Activated T-helper 1 cell treated with anti-CD3 and anti-CD28 coated beads, Interleukin-12 subunit alpha, Interleukin-12 subunit beta, Interleukin-2, Interleukin-4 antibody, amounts not matched to agents 30 ng/mL and 10 ng/mL and 1 ng/mL, durations not matched to agents 14 hours and 24 hours and 36 hours (primary cell): ENCODE measurements around the gene MRTO4. TPM values are rescaled to one million over a fixed set of nuclear protein-coding genes. Genes with fewer than 3 reads are reported as not detected.
A peak's percentile ranks its signal among the peaks of the same experiment; 100 is the strongest.
"Not testable (repeated sequence)": the region's sequence is repeated elsewhere in the genome, so short reads cannot be mapped to it uniquely, and the experiment has no call there.

Source experiments
- DNase-seq: peaks from one replicate; pipeline ENCODE4 v3.0.0; 2021; ENCODE audit warnings: low spot score
- H3K27ac Mint-ChIP-seq: one replicate; pipeline ENCODE4 v1.8.0; 2021; ENCODE audit warnings: mild to moderate bottlenecking, mixed read lengths
- H3K27me3 Mint-ChIP-seq: one replicate; pipeline ENCODE4 v1.8.0; 2022; ENCODE audit warnings: mild to moderate bottlenecking, moderate library complexity, mixed read lengths; ENCODE audit not compliant: insufficient read depth
- H3K36me3 Mint-ChIP-seq: one replicate; pipeline ENCODE4 v1.8.0; 2021; ENCODE audit warnings: low read depth, mixed read lengths
- H3K4me1 Mint-ChIP-seq: one replicate; pipeline ENCODE4 v1.8.0; 2021; ENCODE audit warnings: low read depth, mixed read lengths
- H3K4me3 Mint-ChIP-seq: one replicate; pipeline ENCODE4 v1.8.0; 2021; ENCODE audit warnings: mild to moderate bottlenecking, moderate library complexity, mixed read lengths
- H3K9me3 Mint-ChIP-seq: one replicate; pipeline ENCODE4 v1.8.0; 2021; ENCODE audit warnings: mixed read lengths
- intact Hi-C: fragments of 100-400 bp; cut with micrococcal nuclease; formaldehyde crosslinking; loops from one replicate; pipeline ENCODE4 v1.15.1; 2024
- total RNA-seq: library from RNA; stranded (reverse); gene quantifications from 2 replicates; pipeline ENCODE4 v1.2.3, GENCODE V29; 2022

Gene MRTO4
- total RNA-seq, 1 donor from 2014 or later = 137 TPM

GRCh38 chr1:19210772-19211549 lies 40.6 kb upstream of the MRTO4 start:
- no peak for DNase-seq
- H3K4me1 Mint-ChIP-seq = peaks cover 59% of the 10 kb centered on the region
- H3K27me3 Mint-ChIP-seq = no peaks in the 10 kb centered on the region
- intact Hi-C loops = loop anchor here (1.0 to 5.0 kb wide), 4 partner anchors 40 to 309 kb away; partner anchors contain the start of genes AKR7A2, ALDH4A1, EMC1 and IFFO2
- H3K9me3 Mint-ChIP-seq = no peaks in the 10 kb centered on the region
- H3K27ac Mint-ChIP-seq = peak overlapping the region; percentile 98
- H3K4me3 Mint-ChIP-seq = peak overlapping the region; percentile 94
- H3K36me3 Mint-ChIP-seq = peaks cover 32% of the 10 kb centered on the region

DNA sequence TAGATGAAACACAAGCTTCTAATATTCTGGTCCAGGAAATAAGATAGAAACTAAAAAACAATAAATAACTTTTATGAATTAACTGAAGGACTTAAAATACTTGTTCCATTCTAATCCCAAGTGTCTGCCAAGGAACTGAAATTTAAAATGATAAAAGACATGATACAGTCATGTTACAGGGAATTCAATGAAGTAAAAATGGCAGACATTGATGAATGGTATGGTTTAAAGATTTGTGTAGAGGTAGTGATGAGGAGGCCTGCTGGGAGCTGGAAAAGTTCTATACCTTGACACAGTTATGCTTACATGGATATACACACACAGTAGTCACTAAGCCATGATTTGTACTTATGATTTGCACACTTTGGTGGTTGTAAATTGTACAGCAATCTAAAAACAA lies 39.4 kb upstream of the MRTO4 start:
- peak overlapping the region; percentile 52 for H3K27ac Mint-ChIP-seq
- no peaks in the 10 kb centered on the region for H3K9me3 Mint-ChIP-seq
- intact Hi-C loops = loop anchor here (5.0 kb wide), 1 partner anchor 310 kb away; the partner anchor contains the start of gene ALDH4A1
- H3K36me3 Mint-ChIP-seq = peaks cover 31% of the 10 kb centered on the region
- H3K27me3 Mint-ChIP-seq = no peaks in the 10 kb centered on the region
- DNase-seq = no peak
- peak overlapping the region; percentile 94 for H3K4me3 Mint-ChIP-seq
- H3K4me1 Mint-ChIP-seq = peaks cover 52% of the 10 kb centered on the region

DNA sequence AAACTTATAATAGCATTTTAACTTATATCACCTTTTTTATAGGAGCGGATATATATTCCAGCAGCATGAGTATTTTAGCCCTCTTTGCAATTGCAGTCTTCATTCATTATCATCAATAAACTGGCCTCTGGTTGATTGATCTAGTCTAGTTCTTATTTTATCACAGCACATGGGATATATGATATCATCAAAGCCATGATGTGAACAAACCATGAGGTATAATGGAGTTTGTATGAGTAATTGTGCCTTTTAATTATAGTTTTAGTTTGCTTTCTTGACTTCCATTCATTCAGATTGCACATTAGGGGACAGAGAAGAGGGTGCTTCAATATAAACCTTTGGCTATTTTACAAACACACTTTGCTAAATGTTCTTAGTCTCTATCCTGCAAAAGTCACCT lies 38.0 kb upstream of the MRTO4 start:
- peak overlapping the region; percentile 68 for H3K27ac Mint-ChIP-seq
- no peaks in the 10 kb centered on the region for H3K27me3 Mint-ChIP-seq
- H3K4me3 Mint-ChIP-seq = no peak overlapping the region

GRCh38 chr1:19216585-19216984 lies 35.0 kb upstream of the MRTO4 start:
- peaks cover 46% of the 10 kb centered on the region for H3K36me3 Mint-ChIP-seq
- DNase-seq, H3K4me3 Mint-ChIP-seq, H3K27ac Mint-ChIP-seq, H3K27me3 Mint-ChIP-seq, intact Hi-C loops, H3K9me3 Mint-ChIP-seq: not testable (repeated sequence)
- H3K4me1 Mint-ChIP-seq = peaks cover 45% of the 10 kb centered on the region

More for the DNA sequence above, 38.0 kb upstream of the MRTO4 start:
- peaks cover 51% of the 10 kb centered on the region for H3K4me1 Mint-ChIP-seq
- peaks cover 38% of the 10 kb centered on the region for H3K36me3 Mint-ChIP-seq
- intact Hi-C loops = loop anchor here (5.0 kb wide), 1 partner anchor 311 kb away; the partner anchor contains the start of gene ALDH4A1
- no peaks in the 10 kb centered on the region for H3K9me3 Mint-ChIP-seq
- DNase-seq = no peak

DNA sequence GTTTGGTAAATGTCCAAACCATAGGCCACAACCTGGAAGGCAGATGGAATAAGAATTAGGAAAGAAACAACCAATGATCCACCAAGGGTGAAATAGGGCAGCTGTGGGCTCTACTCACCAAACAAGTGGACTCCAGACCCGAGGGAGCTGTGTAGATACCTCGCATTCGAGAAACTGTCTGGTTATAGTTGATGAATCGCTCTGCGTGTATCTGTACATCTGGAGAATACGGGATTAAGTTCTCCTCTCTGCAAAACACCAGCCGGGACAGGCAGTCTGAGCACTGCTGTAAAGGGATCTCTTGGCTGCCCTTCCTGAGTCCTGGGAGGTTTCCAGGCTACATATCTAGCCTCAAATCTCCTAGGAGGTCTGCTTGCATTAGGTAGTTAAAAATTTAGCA lies 32.2 kb upstream of the MRTO4 start:
- H3K4me3 Mint-ChIP-seq = no peak overlapping the region
- intact Hi-C loops = no loop called here
- H3K36me3 Mint-ChIP-seq = peaks cover 42% of the 10 kb centered on the region

DNA sequence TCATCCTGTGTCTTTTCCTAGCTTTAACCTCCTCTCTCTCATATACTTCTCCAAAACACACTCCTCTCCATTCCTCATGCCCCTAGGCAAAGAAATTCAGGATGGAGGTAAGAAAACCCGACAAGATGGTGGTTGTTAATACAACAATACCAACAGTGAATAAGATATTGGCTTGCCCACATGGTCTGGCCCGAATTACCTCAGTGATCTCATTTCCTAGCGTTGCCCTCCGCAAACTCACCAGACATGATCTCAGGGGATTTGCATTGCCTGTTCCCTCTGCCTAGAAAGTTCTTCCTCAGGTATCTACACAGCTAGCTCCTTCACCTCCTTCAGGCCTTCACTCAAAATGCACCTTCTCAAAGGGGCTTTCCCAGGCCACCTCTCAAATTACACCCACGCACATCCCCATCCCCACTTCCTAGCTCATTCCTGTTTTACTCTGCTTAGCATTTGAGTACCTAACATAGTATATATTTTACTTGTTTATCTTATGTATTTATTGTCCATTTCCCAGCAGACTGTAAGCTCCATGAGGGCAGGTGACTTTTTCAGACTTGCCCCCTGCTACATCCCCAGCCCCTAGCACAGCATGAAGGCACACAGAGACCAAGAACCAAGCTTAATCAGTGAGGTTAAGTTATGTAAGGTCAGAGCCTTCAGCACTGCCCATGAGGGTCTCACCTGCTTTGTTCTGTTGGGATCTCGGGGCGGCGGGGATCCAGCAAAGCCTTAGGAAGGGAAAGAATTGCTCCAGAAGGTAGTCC lies 31.3 kb upstream of the MRTO4 start:
- intact Hi-C loops = no loop called here
- Mint-ChIP-seq H3K27me3 (no peaks in the 10 kb centered on the region), H3K4me1 (peaks cover 17% of the 10 kb centered on the region), H3K27ac (peak overlapping the region; percentile 59), H3K36me3 (peaks cover 46% of the 10 kb centered on the region), H3K4me3 (no peak overlapping the region), H3K9me3 (no peaks in the 10 kb centered on the region)
- no peak for DNase-seq

More for the DNA sequence above, 32.2 kb upstream of the MRTO4 start:
- DNase-seq = no peak
- no peak overlapping the region for H3K27ac Mint-ChIP-seq
- H3K27me3 Mint-ChIP-seq = no peaks in the 10 kb centered on the region
- no peaks in the 10 kb centered on the region for H3K9me3 Mint-ChIP-seq
- H3K4me1 Mint-ChIP-seq = peaks cover 20% of the 10 kb centered on the region

- Mint-ChIP-seq H3K9me3 (no peaks in the 10 kb centered on the region), H3K36me3 (peaks cover 48% of the 10 kb centered on the region), H3K27ac (no peak overlapping the region), H3K4me1 (peaks cover 15% of the 10 kb centered on the region), H3K27me3 (no peaks in the 10 kb centered on the region), H3K4me3 (no peak overlapping the region)
- intact Hi-C loops = no loop called here
- DNase-seq = no peak
Observed at GRCh38 chr1:19220991-19221390, 30.6 kb upstream of the MRTO4 start.

- intact Hi-C loops = no loop called here
- Mint-ChIP-seq H3K27ac (no peak overlapping the region), H3K27me3 (no peaks in the 10 kb centered on the region)
Observed at GRCh38 chr1:19222573-19222972, 29.0 kb upstream of the MRTO4 start.

DNA sequence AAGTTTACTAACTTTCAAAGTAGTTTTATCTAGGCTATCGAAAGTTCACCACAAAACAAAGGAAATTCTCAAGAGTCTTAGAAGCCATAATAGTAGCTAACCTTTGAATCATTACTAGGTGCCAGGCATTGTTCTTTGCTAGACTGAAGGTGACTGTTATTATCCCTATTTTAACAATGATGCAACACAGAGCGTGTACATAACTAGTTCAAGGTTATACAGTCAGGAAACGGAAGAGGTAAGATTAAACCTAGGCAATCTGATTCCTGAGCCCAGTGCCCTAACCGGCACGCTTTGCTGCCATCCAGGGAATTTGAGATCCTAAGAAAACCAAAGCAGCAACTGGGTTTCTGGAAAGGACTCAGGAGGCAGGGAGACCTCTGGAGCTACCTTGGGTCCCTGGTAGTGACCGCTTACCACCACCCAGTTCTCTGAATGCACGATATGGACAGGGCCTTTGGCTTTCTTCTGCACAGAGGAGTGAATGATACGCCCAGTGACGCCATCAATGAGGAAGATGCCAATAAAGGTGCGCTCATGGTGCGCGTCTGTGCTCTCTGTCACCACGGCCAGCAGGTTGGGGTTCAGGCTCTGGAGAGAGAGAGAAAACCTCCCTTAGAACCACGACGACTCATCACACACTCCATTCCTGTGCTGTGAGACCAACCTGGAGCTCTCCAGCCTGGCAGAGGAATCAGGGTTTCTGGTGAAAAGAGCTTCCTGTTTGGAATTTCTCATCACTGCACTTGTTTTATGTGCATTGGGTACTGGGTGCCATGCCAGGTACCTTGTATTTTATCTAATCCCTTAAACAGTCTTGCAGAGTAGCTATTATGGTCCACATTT lies 28.4 kb upstream of the MRTO4 start:
- Mint-ChIP-seq H3K27ac (no peak overlapping the region), H3K9me3 (no peaks in the 10 kb centered on the region), H3K4me3 (no peak overlapping the region), H3K27me3 (no peaks in the 10 kb centered on the region), H3K4me1 (peaks cover 15% of the 10 kb centered on the region), H3K36me3 (peaks cover 53% of the 10 kb centered on the region)
- intact Hi-C loops = no loop called here
- DNase-seq = no peak

More at GRCh38 chr1:19222573-19222972, 29.0 kb upstream of the MRTO4 start:
- no peak for DNase-seq
- Mint-ChIP-seq H3K36me3 (peaks cover 53% of the 10 kb centered on the region), H3K4me3 (no peak overlapping the region), H3K9me3 (no peaks in the 10 kb centered on the region), H3K4me1 (peaks cover 15% of the 10 kb centered on the region)

GRCh38 chr1:19229229-19229628 lies 22.4 kb upstream of the MRTO4 start:
- H3K27me3 Mint-ChIP-seq = no peaks in the 10 kb centered on the region
- no peak overlapping the region for H3K4me3 Mint-ChIP-seq
- no peak overlapping the region for H3K27ac Mint-ChIP-seq
- no peak for DNase-seq
- peaks cover 56% of the 10 kb centered on the region for H3K36me3 Mint-ChIP-seq
- H3K9me3 Mint-ChIP-seq = no peaks in the 10 kb centered on the region
- no peaks in the 10 kb centered on the region for H3K4me1 Mint-ChIP-seq
- intact Hi-C loops = no loop called here

DNA sequence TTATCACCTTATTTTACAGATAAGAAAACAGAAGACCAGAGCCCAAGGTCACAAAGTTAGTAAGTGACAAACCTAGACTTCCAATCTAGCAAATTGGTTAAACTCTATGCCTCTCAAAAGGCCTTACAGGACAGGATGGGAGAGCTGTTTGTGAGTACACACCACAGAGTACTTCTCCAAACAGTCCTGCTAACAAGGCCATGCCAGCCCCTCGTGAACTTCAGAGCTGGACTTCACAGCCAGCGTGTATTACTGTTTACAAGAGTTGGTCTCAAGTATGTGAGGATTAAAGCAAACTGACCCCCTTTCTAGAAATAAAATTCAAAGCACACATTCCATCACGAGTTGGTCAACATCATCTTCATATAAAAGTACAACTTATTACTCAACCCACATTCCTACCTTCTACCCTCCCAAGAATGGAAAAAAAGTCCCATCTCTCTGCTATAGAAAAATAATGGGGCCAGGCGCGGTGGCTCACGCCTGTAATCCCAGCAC lies 21.7 kb upstream of the MRTO4 start:
- Mint-ChIP-seq H3K4me3 (no peak overlapping the region), H3K9me3 (no peaks in the 10 kb centered on the region), H3K27me3 (no peaks in the 10 kb centered on the region), H3K27ac (no peak overlapping the region), H3K4me1 (no peaks in the 10 kb centered on the region), H3K36me3 (peaks cover 50% of the 10 kb centered on the region)
- intact Hi-C loops = no loop called here
- DNase-seq = no peak

- H3K4me3 Mint-ChIP-seq, H3K9me3 Mint-ChIP-seq, H3K4me1 Mint-ChIP-seq, intact Hi-C loops, H3K27ac Mint-ChIP-seq, H3K27me3 Mint-ChIP-seq, DNase-seq: not testable (repeated sequence)
- H3K36me3 Mint-ChIP-seq = peaks cover 44% of the 10 kb centered on the region
Observed at GRCh38 chr1:19231736-19232523, 19.7 kb upstream of the MRTO4 start.
